ENCODE measurements around the gene NUTM2D. TPM values are rescaled to one million over a fixed set of nuclear protein-coding genes. Genes with fewer than 3 reads are reported as not detected.
"Not testable (repeated sequence)": the region's sequence is repeated elsewhere in the genome, so short reads cannot be mapped to it uniquely, and the experiment has no call there.

NUTM2D gene
- total RNA-seq, 2 experiments from 2014 or later, result 1.3 to 1.5 TPM

GRCh38 chr10:87384283-87384682, 26.7 kb downstream of the NUTM2D start:
- CTCF ChIA-PET; H3K4me1 Mint-ChIP-seq; H3K9me3 Mint-ChIP-seq (ENCODE audit: low read depth); ATAC-seq; H3K36me3 Mint-ChIP-seq (ENCODE audit: low read depth); intact Hi-C loops (cut with DNase I, micrococcal nuclease); POLR2A ChIA-PET; H3K27me3 Mint-ChIP-seq; H3K27ac Mint-ChIP-seq; DNase-seq; H3K4me3 Mint-ChIP-seq: not testable (repeated sequence)

GRCh38 chr10:87385762-87386360, 28.3 kb downstream of the NUTM2D start:
- POLR2A ChIA-PET; H3K4me1 Mint-ChIP-seq; H3K4me3 Mint-ChIP-seq; intact Hi-C loops (cut with DNase I, micrococcal nuclease); DNase-seq; CTCF ChIA-PET; H3K27ac Mint-ChIP-seq; H3K27me3 Mint-ChIP-seq; H3K36me3 Mint-ChIP-seq (ENCODE audit: low read depth); H3K9me3 Mint-ChIP-seq (ENCODE audit: low read depth): not testable (repeated sequence)
- ATAC-seq, result peak; percentile 81

DNA sequence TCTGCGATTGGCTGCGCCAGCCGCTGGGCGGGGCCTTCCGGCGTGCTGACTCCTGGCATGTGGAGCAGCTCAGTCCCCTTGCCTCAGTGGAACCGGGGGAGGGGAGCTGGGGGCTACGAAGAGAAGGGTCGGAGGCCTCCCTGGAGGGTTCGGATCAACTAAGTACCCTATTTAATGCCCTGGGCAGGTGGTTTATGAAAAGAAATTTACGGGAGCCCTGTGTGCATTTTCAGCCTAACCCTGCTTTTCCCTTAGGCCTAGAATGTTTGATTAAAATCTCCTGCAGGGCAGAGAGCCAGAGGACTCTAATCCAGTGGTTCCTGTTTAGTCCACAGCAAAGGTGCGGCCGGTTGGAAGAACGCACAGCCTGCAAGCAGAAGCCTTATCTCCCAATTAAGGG, 33.8 kb downstream of the NUTM2D start:
- POLR2A ChIA-PET; H3K36me3 Mint-ChIP-seq (ENCODE audit: low read depth); H3K4me1 Mint-ChIP-seq; H3K9me3 Mint-ChIP-seq (ENCODE audit: low read depth); ATAC-seq; H3K4me3 Mint-ChIP-seq; CTCF ChIA-PET; H3K27me3 Mint-ChIP-seq; H3K27ac Mint-ChIP-seq; intact Hi-C loops (cut with DNase I, micrococcal nuclease); DNase-seq: not testable (repeated sequence)

DNA sequence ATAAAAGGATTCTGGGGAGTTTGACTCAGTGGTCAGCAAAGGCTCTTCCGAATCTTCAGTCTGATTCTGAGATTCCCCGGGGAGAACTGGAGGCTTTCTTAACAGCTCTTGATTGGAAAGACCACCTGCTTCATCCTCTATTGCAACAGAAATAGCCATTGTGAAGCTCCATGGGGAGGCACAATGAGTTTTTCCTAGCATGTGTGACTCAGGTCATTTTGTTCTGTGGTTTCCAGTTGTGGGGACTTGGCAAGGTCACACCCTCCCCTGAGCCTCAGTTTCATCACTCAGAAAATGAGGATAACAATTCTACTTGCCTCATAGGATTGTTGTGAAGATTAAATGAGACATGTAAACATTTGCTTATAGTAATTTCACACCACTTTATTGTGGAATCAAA, 38.7 kb downstream of the NUTM2D start:
- intact Hi-C loops (cut with DNase I, micrococcal nuclease); ATAC-seq; H3K9me3 Mint-ChIP-seq (ENCODE audit: low read depth); H3K4me1 Mint-ChIP-seq; POLR2A ChIA-PET; H3K27me3 Mint-ChIP-seq; CTCF ChIA-PET; H3K27ac Mint-ChIP-seq; H3K4me3 Mint-ChIP-seq; H3K36me3 Mint-ChIP-seq (ENCODE audit: low read depth); DNase-seq: not testable (repeated sequence)

DNA sequence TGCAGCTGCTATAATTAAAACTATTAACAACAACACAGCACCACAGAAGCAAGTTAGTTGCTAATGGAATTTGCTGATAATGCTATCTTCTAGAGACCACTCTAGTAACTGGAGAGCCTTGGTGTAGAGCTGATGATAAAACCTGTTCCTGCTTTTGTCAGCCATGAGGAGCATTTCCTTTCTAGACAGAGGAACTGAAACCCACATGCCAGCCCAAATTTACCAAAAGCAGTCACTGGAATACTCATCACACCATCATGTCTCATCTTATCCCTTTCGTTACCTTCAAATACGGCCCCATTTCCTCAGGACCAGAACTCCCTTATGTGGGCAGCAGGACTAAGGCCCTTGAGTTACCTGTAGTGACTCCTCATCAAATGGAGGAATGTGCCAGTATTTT, 40.9 kb downstream of the NUTM2D start:
- H3K27ac Mint-ChIP-seq; H3K27me3 Mint-ChIP-seq; H3K4me1 Mint-ChIP-seq; POLR2A ChIA-PET; H3K9me3 Mint-ChIP-seq (ENCODE audit: low read depth); H3K36me3 Mint-ChIP-seq (ENCODE audit: low read depth); DNase-seq; ATAC-seq; H3K4me3 Mint-ChIP-seq; CTCF ChIA-PET; intact Hi-C loops (cut with DNase I, micrococcal nuclease): not testable (repeated sequence)

DNA sequence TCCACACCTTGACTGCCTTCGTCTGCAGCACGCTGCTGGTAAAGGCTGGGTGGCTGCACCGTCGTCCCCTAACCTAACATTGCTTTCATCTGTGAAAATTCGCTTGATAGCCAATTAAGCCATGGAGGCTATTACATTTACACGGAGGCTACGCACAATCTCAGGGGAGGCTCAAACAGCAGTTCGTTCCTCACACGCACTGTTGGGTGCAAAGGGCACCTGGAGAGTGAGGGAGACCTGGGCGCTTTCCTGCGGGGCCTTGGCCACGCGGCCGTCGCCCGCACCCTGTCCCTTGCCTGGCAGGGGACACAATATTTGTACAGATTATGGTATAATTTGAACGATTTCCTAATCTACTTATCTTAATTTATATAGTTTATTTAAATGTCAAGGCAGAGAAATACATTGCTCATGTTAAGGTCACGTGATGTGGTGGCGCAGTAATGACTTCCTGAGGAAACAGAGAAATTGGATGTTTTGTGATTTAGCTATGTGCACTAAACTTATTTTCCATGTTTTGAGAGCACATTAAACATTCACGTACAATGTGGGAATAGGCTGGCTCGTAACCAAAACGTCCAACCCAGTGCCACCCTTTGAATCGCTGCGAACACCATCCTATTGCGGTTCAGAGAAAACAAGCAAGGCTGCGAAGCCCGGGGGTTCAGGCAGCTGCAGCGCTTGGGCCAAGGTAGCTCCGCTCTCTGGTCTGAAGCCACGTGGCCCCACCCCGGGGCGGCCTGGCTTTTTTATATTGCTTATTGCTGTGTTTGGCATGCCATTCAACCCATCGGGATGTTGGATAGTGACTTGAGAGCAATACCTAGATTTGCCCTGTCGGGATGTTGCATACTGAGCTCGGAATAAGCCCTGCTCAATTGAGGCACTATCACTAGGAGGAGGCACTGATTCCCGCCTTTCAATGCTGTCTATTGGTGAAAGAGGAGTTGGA, 50.2 kb downstream of the NUTM2D start:
- H3K4me1 Mint-ChIP-seq; H3K4me3 Mint-ChIP-seq; H3K27ac Mint-ChIP-seq; H3K9me3 Mint-ChIP-seq (ENCODE audit: low read depth); POLR2A ChIA-PET; intact Hi-C loops (cut with DNase I, micrococcal nuclease); H3K36me3 Mint-ChIP-seq (ENCODE audit: low read depth): not testable (repeated sequence)
- CTCF ChIA-PET, result interaction anchor here (0.6 kb wide), 1 partner anchor 549 kb away, joined by 4 read pairs; no protein-coding TSS in a partner anchor
- peaks cover 13% of the 10 kb centered on the region for H3K27me3 Mint-ChIP-seq
- DNase-seq (peak; percentile 21), ATAC-seq (peak; percentile 33)

DNA sequence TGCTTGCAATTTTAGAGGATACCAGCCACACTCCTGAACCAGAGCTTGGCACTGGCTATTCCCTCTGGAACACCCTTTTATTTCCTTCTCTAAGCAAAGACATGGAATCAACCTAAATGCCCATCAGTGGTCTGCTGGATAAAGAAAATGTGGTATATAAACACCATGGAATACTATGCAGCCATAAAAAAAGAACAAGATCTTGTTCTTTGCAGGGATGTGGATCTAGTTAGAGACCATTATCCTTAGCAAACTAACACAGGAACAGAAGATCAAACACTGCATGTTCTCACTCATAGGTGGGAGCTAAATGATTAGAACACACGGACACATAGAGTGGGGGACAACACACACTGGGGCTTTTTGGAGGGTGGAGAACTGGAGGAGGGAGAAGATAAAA, 56.4 kb downstream of the NUTM2D start:
- intact Hi-C loops (cut with DNase I, micrococcal nuclease); POLR2A ChIA-PET; H3K36me3 Mint-ChIP-seq (ENCODE audit: low read depth); ATAC-seq; H3K9me3 Mint-ChIP-seq (ENCODE audit: low read depth); H3K4me1 Mint-ChIP-seq; H3K27ac Mint-ChIP-seq; DNase-seq; H3K4me3 Mint-ChIP-seq; CTCF ChIA-PET: not testable (repeated sequence)
- H3K27me3 Mint-ChIP-seq, result peaks cover 17% of the 10 kb centered on the region

Other genes with a start within 250 kb of the NUTM2D start
- under 1 TPM; 0.39 to 0.64 TPM for gene NUTM2A, start 132.3 kb upstream of the NUTM2D start, total RNA-seq
- 1 to 10 TPM; 8.3 TPM for gene MINPP1, start 147.1 kb downstream of the NUTM2D start, total RNA-seq

Data from activated CD4-positive, alpha-beta T cell treated with anti-CD3 and anti-CD28 coated beads for 36 hours (primary cell).